Right lobe of liver (tissue), 6 donors: ENCODE data around the gene MIDN. TPM values are rescaled to one million over a fixed set of nuclear protein-coding genes. Genes with fewer than 3 reads are reported as not detected.

ENCODE experiments used
- ATAC-seq, 4 donors: fragments of 200-7000 bp; cut with Tn5 transposase; one replicate each; pipeline ENCODE4 v1.9.1; 2020; ENCODE audit warnings: mild to moderate bottlenecking in 4 of 4, moderate library complexity in 4 of 4
- DNase-seq, 3 donors: peaks; one replicate each; pipeline ENCODE4 v3.0.0-alpha.2; 2020
- H3K27ac ChIP-seq, 3 donors: fragments of 200-600 bp; one replicate each; pipeline ENCODE4 v1.8.0; 2022
- H3K27me3 ChIP-seq, 2 donors: fragments of 200-600 bp; one replicate each; pipeline ENCODE4 v1.8.0; 2022
- H3K36me3 ChIP-seq, 4 donors: fragments of 200-600 bp; sonication (generic) in 1 of 4; one replicate each; pipeline versions ENCODE4 v1.5.1 to v1.8.0; 2017 to 2022; ENCODE audit warnings: control low read depth in 1 of 4
- H3K4me1 ChIP-seq, 4 donors: fragments of 200-600 bp; sonication (generic) in 1 of 4; one replicate each; pipeline versions ENCODE4 v1.5.1 to v1.8.0; 2017 to 2022; ENCODE audit warnings: control low read depth in 1 of 4
- H3K4me3 ChIP-seq, 3 donors: fragments of 200-600 bp; one replicate each; pipeline ENCODE4 v1.8.0; 2022
- H3K9me3 ChIP-seq, 4 donors: fragments of 200-600 bp; sonication (generic) in 1 of 4; one replicate each; pipeline versions ENCODE4 v1.5.1 to v1.8.0; 2017 to 2022; ENCODE audit warnings: control low read depth in 1 of 4
- CTCF ChIP-seq, 4 donors: fragments of 200-600 bp in 3 of 4; fragments of 450-650 bp in 1 of 4; IDR thresholded peaks; one replicate each; pipeline versions ENCODE4 v1.5.1 to v1.8.0; 2016 to 2022; ENCODE audit warnings: antibody characterized with exemption in 4 of 4, mild to moderate bottlenecking in 2 of 4
- POLR2A ChIP-seq: fragments of 450-650 bp; IDR thresholded peaks from one replicate; pipeline ENCODE4 v1.6.1; 2017; ENCODE audit warnings: antibody characterized with exemption, mild to moderate bottlenecking
- WGBS: methylation state at CpG from one replicate; pipeline ENCODE4 v1.1.6; 2018; ENCODE audit warnings: low coverage, low lambda C conversion rate; ENCODE audit not compliant: insufficient coverage; ENCODE audit errors: missing lambda C conversion rate; 5-methylcytosine and 5-hydroxymethylcytosine counted together
- intact Hi-C, 2 donors: fragments of 100-400 bp; cut with DNase I; formaldehyde crosslinking; loops; one replicate each; pipeline versions ENCODE4 v1.11.2 to v1.14.1; 2022
- total RNA-seq, 6 experiments: library from RNA; depleted of rRNA in 2 of 6; stranded (reverse); fragments of >200 nt in 2 of 6; fragmentation: NEBNext Ultra II Directional in 3 of 6; extraction: Animal tissue kit (Norgen Biotek cat#: 25700) in 3 of 6; gene quantifications; one replicate each; pipeline versions ENCODE4 v1.1.0 to v1.2.4, GENCODE V29; 2016 to 2023
- donor health status: DM: no; HTN: yes; CAD: no.
- donor health status: DM: no; HTN: no; CAD: no.
- donor health status: DM: no; HTN: no; CAD: no.
- donor health status: DM: no; HTN: yes; CAD: no.
- donor health status: DM: no; HTN: yes; CAD: no.

MIDN gene
- total RNA-seq, 6 experiments from 2014 or later = 22.3 to 55.1 (median 29.3) TPM

GRCh38 chr19:1228161-1228957 lies 20.0 kb upstream of the MIDN start:
- no peak for ATAC-seq
- intact Hi-C loops = no loop called here

GRCh38 chr19:1229056-1229923 lies 19.1 kb upstream of the MIDN start:
- intact Hi-C loops = no loop called here

More at GRCh38 chr19:1228161-1228957, 20.0 kb upstream of the MIDN start:
- no peaks in the 10 kb centered on the region for H3K9me3 ChIP-seq
- H3K27ac ChIP-seq = no peak overlapping the region
- no peaks in the 10 kb centered on the region for H3K4me1 ChIP-seq
- no peaks in the 10 kb centered on the region for H3K27me3 ChIP-seq
- no peak for DNase-seq
- WGBS = 96% methylated on average over 40 of the region's 100 CpGs
- TF ChIP-seq POLR2A (no peak), CTCF (IDR thresholded peaks at IDR 0.05) (no peak)
- H3K36me3 ChIP-seq = peaks cover 0 to 11% (median 3%) of the 10 kb centered on the region in 4 donors
- no peak overlapping the region for H3K4me3 ChIP-seq

GRCh38 chr19:1229924-1230782 lies 18.2 kb upstream of the MIDN start:
- no peaks in the 10 kb centered on the region for H3K27me3 ChIP-seq
- TF ChIP-seq POLR2A (no peak), CTCF (IDR thresholded peaks at IDR 0.05) (no peak)
- H3K27ac ChIP-seq = no peak overlapping the region
- DNase-seq = no peak
- H3K9me3 ChIP-seq = no peaks in the 10 kb centered on the region
- intact Hi-C loops = no loop called here
- H3K36me3 ChIP-seq = peaks cover 0 to 6% (median under 1%) of the 10 kb centered on the region in 4 donors
- ATAC-seq = no peak
- 62% methylated on average over 4 of the region's 61 CpGs for WGBS
- H3K4me3 ChIP-seq = no peak overlapping the region
- no peaks in the 10 kb centered on the region for H3K4me1 ChIP-seq

More at GRCh38 chr19:1229056-1229923, 19.1 kb upstream of the MIDN start:
- no peak overlapping the region for H3K27ac ChIP-seq
- DNase-seq = no peak
- H3K4me1 ChIP-seq = no peaks in the 10 kb centered on the region
- no peak overlapping the region for H3K4me3 ChIP-seq
- 97% methylated on average over 42 of the region's 158 CpGs for WGBS
- H3K27me3 ChIP-seq = no peaks in the 10 kb centered on the region
- no peak for TF ChIP-seq CTCF (IDR thresholded peaks at IDR 0.05)
- no peak for TF ChIP-seq POLR2A
- no peaks in the 10 kb centered on the region for H3K9me3 ChIP-seq
- peaks cover 0 to 6% (median under 1%) of the 10 kb centered on the region in 4 donors for H3K36me3 ChIP-seq
- no peak for ATAC-seq

GRCh38 chr19:1230783-1231489 lies 17.4 kb upstream of the MIDN start:
- TF ChIP-seq CTCF (IDR thresholded peaks at IDR 0.05) (no peak), POLR2A (no peak)
- no peaks in the 10 kb centered on the region for H3K4me1 ChIP-seq
- H3K27me3 ChIP-seq = no peaks in the 10 kb centered on the region
- ATAC-seq (no peak), DNase-seq (no peak)
- H3K36me3 ChIP-seq = peaks cover 0 to 6% (median under 1%) of the 10 kb centered on the region in 4 donors
- intact Hi-C loops = no loop called here
- no peak overlapping the region for H3K4me3 ChIP-seq
- no peaks in the 10 kb centered on the region for H3K9me3 ChIP-seq
- no peak overlapping the region for H3K27ac ChIP-seq
- WGBS = 66% methylated on average over 5 of the region's 38 CpGs
